ENCODE measurements around the gene THOC2. TPM values are rescaled to one million over a fixed set of nuclear protein-coding genes. Genes with fewer than 3 reads are reported as not detected.
"Not testable (repeated sequence)": the region's sequence is repeated elsewhere in the genome, so short reads cannot be mapped to it uniquely, and the experiment has no call there.

The THOC2 gene
- total RNA-seq, 3 donors from 2014 or later (not counting 1 experiment from before 2014, with no cell fraction given), result 86.9 to 114 (median 90.3) TPM

DNA sequence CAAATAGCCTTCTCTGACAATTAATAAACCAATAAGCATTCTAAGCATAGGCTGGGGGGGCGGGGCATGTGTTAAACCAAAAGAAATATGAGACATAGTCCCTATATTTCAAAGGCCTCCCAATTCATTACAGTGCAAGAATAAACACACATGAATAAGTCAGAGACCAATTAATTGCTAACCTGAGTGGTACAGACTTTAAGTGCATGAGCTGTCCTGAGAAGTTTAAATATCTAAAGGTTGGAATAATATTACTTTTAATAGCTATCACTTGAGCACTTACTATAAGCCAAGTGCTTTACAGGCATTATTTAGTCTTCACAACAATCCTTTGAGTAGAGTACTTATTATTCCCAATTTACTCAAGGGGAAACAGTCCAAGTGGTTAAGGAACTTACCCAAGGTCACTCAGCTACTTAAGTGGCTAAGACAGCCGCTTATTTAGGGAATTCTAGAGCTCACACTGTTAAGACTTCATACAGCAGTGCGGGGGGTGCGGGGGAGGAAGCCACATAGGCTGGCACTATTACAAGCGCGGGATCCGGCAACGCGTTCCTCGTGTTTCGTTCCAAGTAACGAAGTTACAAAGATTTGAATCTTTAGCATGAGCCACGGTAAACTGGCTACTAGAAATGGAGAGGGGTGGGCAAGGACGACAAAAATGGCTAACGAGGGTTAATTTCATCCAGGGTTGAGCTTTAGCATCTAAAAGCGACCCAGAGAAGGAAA, 1.4 kb downstream of the THOC2 start:
- H3K27ac Mint-ChIP-seq, result peak overlapping the region; percentile 83 to 93
- H3K4me3 Mint-ChIP-seq, result peak overlapping the region; percentile 93
- TF ChIP-seq, protein P1, sequence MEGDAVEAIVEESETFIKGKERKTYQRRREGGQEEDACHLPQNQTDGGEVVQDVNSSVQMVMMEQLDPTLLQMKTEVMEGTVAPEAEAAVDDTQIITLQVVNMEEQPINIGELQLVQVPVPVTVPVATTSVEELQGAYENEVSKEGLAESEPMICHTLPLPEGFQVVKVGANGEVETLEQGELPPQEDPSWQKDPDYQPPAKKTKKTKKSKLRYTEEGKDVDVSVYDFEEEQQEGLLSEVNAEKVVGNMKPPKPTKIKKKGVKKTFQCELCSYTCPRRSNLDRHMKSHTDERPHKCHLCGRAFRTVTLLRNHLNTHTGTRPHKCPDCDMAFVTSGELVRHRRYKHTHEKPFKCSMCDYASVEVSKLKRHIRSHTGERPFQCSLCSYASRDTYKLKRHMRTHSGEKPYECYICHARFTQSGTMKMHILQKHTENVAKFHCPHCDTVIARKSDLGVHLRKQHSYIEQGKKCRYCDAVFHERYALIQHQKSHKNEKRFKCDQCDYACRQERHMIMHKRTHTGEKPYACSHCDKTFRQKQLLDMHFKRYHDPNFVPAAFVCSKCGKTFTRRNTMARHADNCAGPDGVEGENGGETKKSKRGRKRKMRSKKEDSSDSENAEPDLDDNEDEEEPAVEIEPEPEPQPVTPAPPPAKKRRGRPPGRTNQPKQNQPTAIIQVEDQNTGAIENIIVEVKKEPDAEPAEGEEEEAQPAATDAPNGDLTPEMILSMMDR (IDR thresholded peaks at IDR 0.05), result no peak
- intact Hi-C loops (cut with micrococcal nuclease), result no loop called here
- WGBS (ENCODE audit: insufficient coverage), result 5% methylated on average over 16 of the region's 16 CpGs
- no peaks in the 10 kb centered on the region for H3K36me3 Mint-ChIP-seq
- no peaks in the 10 kb centered on the region for H3K9me3 Mint-ChIP-seq
- peaks cover 11% of the 10 kb centered on the region for H3K4me1 ChIP-seq (ENCODE audit: control insufficient read depth, insufficient read depth, low read length)
- H3K36me3 ChIP-seq (ENCODE audit: control insufficient read depth, insufficient read depth, low read length), result no peaks in the 10 kb centered on the region
- ATAC-seq (no peak), DNase-seq (peak in 1 of 2 donors; percentile 23)
- H3K9me3 ChIP-seq (ENCODE audit: control insufficient read depth, insufficient read depth, low read length), result no peaks in the 10 kb centered on the region
- H3K27me3 ChIP-seq (ENCODE audit: control insufficient read depth, insufficient read depth, low read length), result no peaks in the 10 kb centered on the region
- peak overlapping the region; percentile 99 for H3K4me3 ChIP-seq (ENCODE audit: low read length)
- H3K4me1 Mint-ChIP-seq, result peaks cover 27 to 38% of the 10 kb centered on the region in 2 donors
- no peaks in the 10 kb centered on the region for H3K27me3 Mint-ChIP-seq (ENCODE audit: low read depth in 2 of 2)
- H3K27ac ChIP-seq (ENCODE audit: low read length), result no peak overlapping the region

DNA sequence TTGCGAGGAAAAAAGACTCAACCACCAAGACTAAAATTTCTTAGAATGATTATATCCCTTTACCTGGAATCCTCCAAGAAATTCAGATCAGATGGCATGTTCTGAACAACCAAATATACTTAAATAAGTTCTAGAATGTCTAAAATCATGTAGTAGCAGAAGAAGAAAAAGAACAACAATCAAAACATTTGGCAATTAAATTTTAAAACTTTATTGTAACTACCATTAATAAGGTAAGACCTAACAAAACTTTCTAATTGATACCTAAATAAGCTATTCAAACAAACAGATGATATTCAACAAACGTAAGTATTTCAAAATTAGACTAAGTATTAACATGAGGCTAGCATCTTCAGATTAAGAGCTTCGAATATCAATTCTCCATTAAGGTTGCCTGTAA, 4.3 kb downstream of the THOC2 start:
- intact Hi-C loops (cut with micrococcal nuclease), result no loop called here
- no peak overlapping the region for H3K4me3 ChIP-seq (ENCODE audit: low read length)
- Mint-ChIP-seq H3K4me3 (no peak overlapping the region), H3K9me3 (no peaks in the 10 kb centered on the region), H3K27ac (peak overlapping the region; percentile 23 to 45), H3K27me3 (ENCODE audit: low read depth in 2 of 2) (no peaks in the 10 kb centered on the region), H3K4me1 (peaks cover 35 to 41% of the 10 kb centered on the region in 2 donors), H3K36me3 (no peaks in the 10 kb centered on the region)
- WGBS (ENCODE audit: insufficient coverage), result no CpG with 5 or more reads among the region's 3 CpGs
- ATAC-seq (no peak), DNase-seq (no peak)
- no peak overlapping the region for H3K27ac ChIP-seq (ENCODE audit: low read length)
- TF ChIP-seq, protein P1 (IDR thresholded peaks at IDR 0.05), result no peak
- no peaks in the 10 kb centered on the region for H3K9me3 ChIP-seq (ENCODE audit: control insufficient read depth, insufficient read depth, low read length)
- peaks cover 11% of the 10 kb centered on the region for H3K4me1 ChIP-seq (ENCODE audit: control insufficient read depth, insufficient read depth, low read length)
- H3K27me3 ChIP-seq (ENCODE audit: control insufficient read depth, insufficient read depth, low read length), result no peaks in the 10 kb centered on the region
- no peaks in the 10 kb centered on the region for H3K36me3 ChIP-seq (ENCODE audit: control insufficient read depth, insufficient read depth, low read length)

DNA sequence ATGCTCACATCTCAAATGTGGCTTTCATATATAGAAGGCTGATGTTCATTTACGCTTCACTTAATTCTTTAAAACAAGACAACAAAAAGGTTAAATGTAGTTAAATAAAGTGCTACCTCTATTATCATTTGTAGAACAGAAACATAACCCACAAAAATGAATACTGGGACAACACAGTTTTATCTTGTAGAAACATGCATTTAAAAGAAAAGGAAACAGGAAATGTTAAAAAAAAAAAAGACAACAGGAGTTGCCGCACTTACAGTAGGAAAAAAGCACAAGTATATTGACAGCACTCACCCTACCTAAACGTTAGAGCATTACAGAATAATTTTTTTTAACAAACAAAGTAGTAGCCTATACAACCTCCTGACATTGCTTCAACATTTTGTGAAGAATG, 4.8 kb downstream of the THOC2 start:
- no peaks in the 10 kb centered on the region for H3K27me3 ChIP-seq (ENCODE audit: control insufficient read depth, insufficient read depth, low read length)
- intact Hi-C loops (cut with micrococcal nuclease), result no loop called here
- H3K4me1 ChIP-seq (ENCODE audit: control insufficient read depth, insufficient read depth, low read length), result peaks cover 8% of the 10 kb centered on the region
- ATAC-seq, result no peak
- DNase-seq, result no peak
- H3K27ac Mint-ChIP-seq, result peak overlapping the region; percentile 23 to 45
- no peak overlapping the region for H3K4me3 ChIP-seq (ENCODE audit: low read length)
- peaks cover 37 to 42% of the 10 kb centered on the region in 2 donors for H3K4me1 Mint-ChIP-seq
- no peaks in the 10 kb centered on the region for H3K9me3 Mint-ChIP-seq
- no CpG with 5 or more reads among the region's 3 CpGs for WGBS (ENCODE audit: insufficient coverage)
- H3K36me3 Mint-ChIP-seq, result no peaks in the 10 kb centered on the region
- H3K9me3 ChIP-seq (ENCODE audit: control insufficient read depth, insufficient read depth, low read length), result no peaks in the 10 kb centered on the region
- H3K36me3 ChIP-seq (ENCODE audit: control insufficient read depth, insufficient read depth, low read length), result no peaks in the 10 kb centered on the region
- H3K27ac ChIP-seq (ENCODE audit: low read length), result no peak overlapping the region
- H3K27me3 Mint-ChIP-seq (ENCODE audit: low read depth in 2 of 2), result no peaks in the 10 kb centered on the region
- no peak overlapping the region for H3K4me3 Mint-ChIP-seq
- TF ChIP-seq, protein P1 (IDR thresholded peaks at IDR 0.05), result no peak

DNA sequence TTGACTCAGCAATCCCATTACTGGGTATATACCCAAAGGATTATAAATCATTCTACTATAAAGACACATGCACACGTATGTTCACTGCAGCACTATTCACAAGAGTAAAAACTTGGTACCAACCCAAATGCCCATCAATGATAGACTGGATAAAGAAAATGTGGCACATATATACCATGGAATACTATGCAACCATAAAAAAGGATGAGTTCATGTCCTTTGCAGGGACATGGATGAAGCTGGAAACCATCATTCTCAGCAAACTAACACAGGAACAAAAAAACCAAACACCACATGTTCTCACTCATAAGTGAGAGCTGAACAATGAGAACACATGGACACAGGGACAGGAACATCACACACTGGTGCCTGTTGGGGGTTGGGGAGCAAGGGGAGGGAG, 10.7 kb downstream of the THOC2 start:
- H3K27me3 ChIP-seq (ENCODE audit: control insufficient read depth, insufficient read depth, low read length); H3K36me3 Mint-ChIP-seq; H3K27ac Mint-ChIP-seq; H3K27ac ChIP-seq (ENCODE audit: low read length); H3K4me3 Mint-ChIP-seq; H3K27me3 Mint-ChIP-seq (ENCODE audit: low read depth in 2 of 2); ATAC-seq; H3K9me3 Mint-ChIP-seq; H3K9me3 ChIP-seq (ENCODE audit: control insufficient read depth, insufficient read depth, low read length); DNase-seq; intact Hi-C loops (cut with micrococcal nuclease); H3K4me1 ChIP-seq (ENCODE audit: control insufficient read depth, insufficient read depth, low read length); H3K36me3 ChIP-seq (ENCODE audit: control insufficient read depth, insufficient read depth, low read length); H3K4me3 ChIP-seq (ENCODE audit: low read length): not testable (repeated sequence)
- WGBS (ENCODE audit: insufficient coverage), result no CpG with 5 or more reads among the region's 1 CpG
- peaks cover 18 to 19% of the 10 kb centered on the region in 2 donors for H3K4me1 Mint-ChIP-seq
